Hepatocyte (in vitro differentiated cells): Measurements from ENCODE around the gene NEUROD2. TPM values are rescaled to one million over a fixed set of nuclear protein-coding genes. Genes with fewer than 3 reads are reported as not detected.

Source experiments
- DNase-seq: peaks from one replicate; pipeline ENCODE4 v3.0.0-alpha.2; 2016; ENCODE audit warnings: low spot score
- H2AFZ ChIP-seq: fragments of 200-600 bp; sonication (generic); 2 replicates; pipeline ENCODE4 v1.6.0; 2016; ENCODE audit warnings: antibody characterized with exemption, mild to moderate bottlenecking
- H3K27ac ChIP-seq: fragments of 200-600 bp; sonication (generic); 2 replicates; pipeline ENCODE4 v1.5.1; 2016; ENCODE audit warnings: mild to moderate bottlenecking
- H3K27me3 ChIP-seq: fragments of 200-600 bp; sonication (generic); 2 replicates; pipeline ENCODE4 v1.6.1; 2016
- H3K36me3 ChIP-seq: fragments of 200-600 bp; sonication (generic); replicated peaks from 2 replicates; pipeline ENCODE4 v1.5.1; 2016; ENCODE audit warnings: low read depth; ENCODE audit not compliant: insufficient read depth
- H3K4me1 ChIP-seq: fragments of 200-600 bp; sonication (generic); 2 replicates; pipeline ENCODE4 v1.5.1; 2016; ENCODE audit warnings: mild to moderate bottlenecking, moderate library complexity; ENCODE audit not compliant: insufficient read depth
- H3K4me2 ChIP-seq: fragments of 200-600 bp; sonication (generic); 2 replicates; pipeline ENCODE4 v1.6.0; 2016
- H3K4me3 ChIP-seq: fragments of 200-600 bp; sonication (generic); 2 replicates; pipeline ENCODE4 v1.5.1; 2016; ENCODE audit warnings: mild to moderate bottlenecking
- H3K79me2 ChIP-seq: fragments of 200-600 bp; sonication (generic); 2 replicates; pipeline ENCODE4 v1.6.0; 2017; ENCODE audit warnings: mild to moderate bottlenecking
- H3K9me2 ChIP-seq: fragments of 200-600 bp; sonication (generic); replicated peaks from 2 replicates; pipeline ENCODE4 v1.6.0; 2017; ENCODE audit warnings: mild to moderate bottlenecking; ENCODE audit not compliant: insufficient read depth
- H3K9me3 ChIP-seq: fragments of 200-600 bp; sonication (generic); 2 replicates; pipeline ENCODE4 v1.5.1; 2016; ENCODE audit warnings: low read depth, mild to moderate bottlenecking
- H4K20me1 ChIP-seq: fragments of 200-600 bp; sonication (generic); 2 replicates; pipeline ENCODE4 v1.6.0; 2016; ENCODE audit warnings: mild to moderate bottlenecking; ENCODE audit not compliant: insufficient read depth, poor library complexity, severe bottlenecking
- CTCF ChIP-seq: fragments of 200-600 bp; sonication (generic); IDR thresholded peaks from 2 replicates; pipeline ENCODE4 v1.5.1; 2016; ENCODE audit warnings: antibody characterized with exemption, mild to moderate bottlenecking; ENCODE audit not compliant: poor library complexity
- EZH2 ChIP-seq: fragments of 200-600 bp; sonication (generic); IDR thresholded peaks from 2 replicates; pipeline ENCODE4 v1.6.1; 2016; ENCODE audit warnings: antibody characterized with exemption, mild to moderate bottlenecking, borderline replicate concordance
- EZH2phosphoT487 ChIP-seq: fragments of 200-600 bp; sonication (generic); IDR thresholded peaks from one replicate; pipeline ENCODE4 v1.6.1; 2018; ENCODE audit warnings: antibody characterized with exemption, mild to moderate bottlenecking, low read depth, moderate library complexity; ENCODE audit not compliant: unreplicated experiment, severe bottlenecking
- WGBS: methylation state at CpG from one replicate; pipeline ENCODE4 v1.1.6; 2016; ENCODE audit warnings: low lambda C conversion rate; ENCODE audit errors: missing lambda C conversion rate; 5-methylcytosine and 5-hydroxymethylcytosine counted together
- polyA plus RNA-seq: library from polyadenylated mRNA; unstranded; fragments of >200 nt; fragmentation: Nextera tagmentation; extraction: Ambion mirVana; gene quantifications from 2 replicates; pipeline ENCODE4 v1.2.1, GENCODE V29; 2016
- total RNA-seq: library from RNA; depleted of rRNA; stranded (reverse); fragments of >200 nt; gene quantifications from 2 replicates; pipeline ENCODE4 v1.2.3, GENCODE V29; 2014

Gene NEUROD2
- total and polyA plus RNA-seq, 2 experiments from 2014 or later, result not detected

DNA sequence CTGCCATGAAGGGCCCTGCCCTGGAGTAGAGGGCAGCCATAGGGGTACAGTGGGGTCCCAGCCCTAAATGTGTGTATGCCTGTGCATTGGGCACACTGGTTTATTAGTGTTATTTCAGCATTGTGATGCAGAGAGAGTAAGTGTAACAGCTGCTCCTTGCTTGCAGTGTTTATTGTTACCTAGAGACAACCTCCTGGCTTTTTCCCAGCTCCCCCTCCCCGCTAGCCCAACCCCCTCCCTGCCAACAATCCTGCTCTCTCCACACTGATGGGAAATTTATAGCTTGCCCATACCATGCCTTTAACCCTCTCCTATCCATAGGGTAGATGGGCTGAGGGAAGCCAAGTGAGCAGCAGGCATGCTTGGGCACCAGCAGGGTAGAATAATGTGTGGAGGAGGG lies 51.3 kb downstream of the NEUROD2 start:
- DNase-seq, result no peak
- Histone ChIP-seq H3K4me2 (no peak overlapping the region), H2AFZ (no peak overlapping the region), H3K27ac (no peak overlapping the region), H3K9me2 (no peaks in the 10 kb centered on the region), H3K27me3 (no peaks in the 10 kb centered on the region), H3K9me3 (no peaks in the 10 kb centered on the region), H3K79me2 (no peaks in the 10 kb centered on the region), H3K4me3 (no peak overlapping the region), H3K4me1 (no peaks in the 10 kb centered on the region), H3K36me3 (no peaks in the 10 kb centered on the region), H4K20me1 (no peaks in the 10 kb centered on the region)
- WGBS, result 50% methylated on average over 1 of the region's 1 CpG
- TF ChIP-seq EZH2, result no peak

GRCh38 chr17:39555368-39555767 lies 52.4 kb downstream of the NEUROD2 start:
- no peaks in the 10 kb centered on the region for H3K36me3 ChIP-seq
- H3K4me3 ChIP-seq, result no peak overlapping the region

More at GRCh38 chr17:39555368-39555767, 52.4 kb downstream of the NEUROD2 start:
- no peaks in the 10 kb centered on the region for H4K20me1 ChIP-seq
- no peak overlapping the region for H3K4me2 ChIP-seq
- no peak for DNase-seq
- no peak overlapping the region for H2AFZ ChIP-seq
- H3K27me3 ChIP-seq, result no peaks in the 10 kb centered on the region
- H3K9me2 ChIP-seq, result no peaks in the 10 kb centered on the region
- no peaks in the 10 kb centered on the region for H3K79me2 ChIP-seq
- no peak overlapping the region for H3K27ac ChIP-seq
- H3K9me3 ChIP-seq, result no peaks in the 10 kb centered on the region
- H3K4me1 ChIP-seq, result no peaks in the 10 kb centered on the region
- 81% methylated on average over 2 of the region's 2 CpGs for WGBS
- no peak for TF ChIP-seq EZH2
- TF ChIP-seq EZH2phosphoT487, result no peak
- TF ChIP-seq CTCF, result no peak

Other genes with a start within 250 kb of the NEUROD2 start
- gene FBXL20, start 206.3 kb downstream of the NEUROD2 start, total RNA-seq, result 11.2 and 11.6 TPM in 2 replicates
- 2.7 and 8.0 TPM in 2 replicates for gene FBXL20, start 206.3 kb downstream of the NEUROD2 start, polyA plus RNA-seq
- 22.8 and 25.0 TPM in 2 replicates for gene MED1, start 156.7 kb downstream of the NEUROD2 start, total RNA-seq
- 7.3 and 8.7 TPM in 2 replicates for gene MED1, start 156.7 kb downstream of the NEUROD2 start, polyA plus RNA-seq
- 33.8 and 41.3 TPM in 2 replicates for gene CDK12, start 146.4 kb downstream of the NEUROD2 start, total RNA-seq
- 7.7 and 10.2 TPM in 2 replicates for gene CDK12, start 146.4 kb downstream of the NEUROD2 start, polyA plus RNA-seq
- gene PPP1R1B, start 19.0 kb upstream of the NEUROD2 start, total RNA-seq, result 1.5 TPM in 2 replicates
- gene PPP1R1B, start 19.0 kb upstream of the NEUROD2 start, polyA plus RNA-seq, result 3.7 TPM in 2 replicates
- gene STARD3, start 29.2 kb upstream of the NEUROD2 start, total RNA-seq, result 61.6 and 76.5 TPM in 2 replicates
- 89.0 and 90.3 TPM in 2 replicates for gene STARD3, start 29.2 kb upstream of the NEUROD2 start, polyA plus RNA-seq
- gene TCAP, start 57.4 kb upstream of the NEUROD2 start, total RNA-seq, result 0.90 and 1.0 TPM in 2 replicates
- 0.64 and 0.66 TPM in 2 replicates for gene TCAP, start 57.4 kb upstream of the NEUROD2 start, polyA plus RNA-seq
- 51.9 and 64.5 TPM in 2 replicates for gene PNMT, start 60.5 kb upstream of the NEUROD2 start, total RNA-seq
- 203 and 204 TPM in 2 replicates for gene PNMT, start 60.5 kb upstream of the NEUROD2 start, polyA plus RNA-seq
- gene PGAP3, start 80.1 kb upstream of the NEUROD2 start, total RNA-seq, result 26.8 and 33.0 TPM in 2 replicates
- gene PGAP3, start 80.1 kb upstream of the NEUROD2 start, polyA plus RNA-seq, result 35.4 and 35.6 TPM in 2 replicates
- 77.7 and 93.1 TPM in 2 replicates for gene ERBB2, start 92.1 kb upstream of the NEUROD2 start, total RNA-seq
- gene ERBB2, start 92.1 kb upstream of the NEUROD2 start, polyA plus RNA-seq, result 72.9 and 76.4 TPM in 2 replicates
- 37.2 and 72.6 TPM in 2 replicates for gene MIEN1, start 122.6 kb upstream of the NEUROD2 start, total RNA-seq
- gene MIEN1, start 122.6 kb upstream of the NEUROD2 start, polyA plus RNA-seq, result 129 and 133 TPM in 2 replicates
- gene GRB7, start 130.0 kb upstream of the NEUROD2 start, total RNA-seq, result 19.0 and 22.8 TPM in 2 replicates
- 29.4 and 29.7 TPM in 2 replicates for gene GRB7, start 130.0 kb upstream of the NEUROD2 start, polyA plus RNA-seq